T-helper 1 cell treated with Interleukin-12 subunit alpha and Interleukin-12 subunit beta and Interleukin-4 antibody, amounts not matched to agents 30 μg/mL and 1 μg/mL, for 36 hours (primary cell): ENCODE results near the gene DNHD1.

Source experiments
- H3K27ac Mint-ChIP-seq: one replicate; pipeline ENCODE4 v1.8.0; 2021; ENCODE audit warnings: mild to moderate bottlenecking, mixed read lengths
- H3K27me3 Mint-ChIP-seq: one replicate; pipeline ENCODE4 v1.8.0; 2021; ENCODE audit warnings: low read depth, mixed read lengths
- H3K36me3 Mint-ChIP-seq: one replicate; pipeline ENCODE4 v1.8.0; 2021; ENCODE audit warnings: low read depth, mixed read lengths
- H3K4me1 Mint-ChIP-seq: one replicate; pipeline ENCODE4 v1.8.0; 2021; ENCODE audit warnings: low read depth, mixed read lengths
- H3K4me3 Mint-ChIP-seq: one replicate; pipeline ENCODE4 v1.8.0; 2021; ENCODE audit warnings: mild to moderate bottlenecking, moderate library complexity, mixed read lengths
- H3K9me3 Mint-ChIP-seq: one replicate; pipeline ENCODE4 v1.8.0; 2021; ENCODE audit warnings: mixed read lengths

DNHD1 gene

DNA sequence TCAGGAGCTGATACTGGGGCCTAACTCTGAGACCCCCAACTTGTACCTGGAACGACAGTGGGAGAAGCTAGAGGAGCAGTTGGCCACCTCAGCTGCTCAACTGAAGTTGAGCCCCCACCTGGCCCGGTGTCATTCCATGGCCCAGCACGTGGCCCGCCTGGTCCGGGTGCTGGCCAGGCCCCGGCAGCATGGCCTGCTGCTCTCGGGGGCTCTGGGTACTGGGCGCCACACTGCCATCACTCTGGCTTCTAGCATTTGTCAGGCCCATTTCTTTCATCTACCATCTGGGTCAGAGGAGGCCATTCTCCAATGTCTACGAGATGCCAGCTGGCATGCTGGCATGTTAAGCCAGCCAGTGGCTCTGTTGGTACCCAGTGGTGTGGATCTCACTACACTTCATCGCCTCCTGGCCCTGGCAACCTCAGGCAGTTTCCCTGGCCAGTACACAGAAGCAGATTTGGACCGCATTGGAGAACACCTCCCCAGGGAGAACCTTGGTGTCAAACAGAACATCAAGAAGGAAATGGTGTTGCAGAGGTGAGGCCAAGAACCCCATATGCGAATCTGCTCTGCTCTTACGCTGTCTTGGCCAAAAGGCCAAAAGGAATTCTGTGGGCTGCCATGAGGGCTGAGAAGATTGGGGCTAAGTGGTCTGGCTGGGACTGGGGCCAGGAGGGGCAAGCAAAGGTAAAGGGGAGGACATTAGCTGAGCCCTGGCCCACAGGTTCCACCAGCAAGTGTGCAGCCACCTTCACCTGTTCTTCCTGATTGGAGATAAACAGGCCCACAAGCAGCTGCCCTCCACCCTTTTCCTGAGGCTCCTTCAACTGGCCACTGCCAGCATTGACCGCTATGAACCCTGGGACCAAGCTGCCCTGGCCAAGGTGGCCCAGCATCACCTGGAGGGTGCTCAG, 60.9 kb downstream of the DNHD1 start:
- H3K4me1 Mint-ChIP-seq, result no peaks in the 10 kb centered on the region
- peaks cover 2% of the 10 kb centered on the region for H3K36me3 Mint-ChIP-seq
- H3K27me3 Mint-ChIP-seq, result no peaks in the 10 kb centered on the region
- no peak overlapping the region for H3K4me3 Mint-ChIP-seq
- H3K9me3 Mint-ChIP-seq, result no peaks in the 10 kb centered on the region
- no peak overlapping the region for H3K27ac Mint-ChIP-seq

- Mint-ChIP-seq H3K4me1 (no peaks in the 10 kb centered on the region), H3K27me3 (no peaks in the 10 kb centered on the region), H3K27ac (no peak overlapping the region), H3K36me3 (peaks cover 3% of the 10 kb centered on the region), H3K9me3 (no peaks in the 10 kb centered on the region), H3K4me3 (no peak overlapping the region)
Observed at GRCh38 chr11:6559369-6559768, 62.3 kb downstream of the DNHD1 start.

- H3K27me3 Mint-ChIP-seq, result no peaks in the 10 kb centered on the region
- H3K27ac Mint-ChIP-seq, result no peak overlapping the region
Observed at GRCh38 chr11:6561288-6561687, 64.2 kb downstream of the DNHD1 start.

GRCh38 chr11:6563121-6563619, 66.1 kb downstream of the DNHD1 start:
- Mint-ChIP-seq H3K4me1 (no peaks in the 10 kb centered on the region), H3K4me3 (no peak overlapping the region), H3K36me3 (peaks cover 8% of the 10 kb centered on the region), H3K27me3 (no peaks in the 10 kb centered on the region), H3K9me3 (no peaks in the 10 kb centered on the region), H3K27ac (no peak overlapping the region)

More at GRCh38 chr11:6561288-6561687, 64.2 kb downstream of the DNHD1 start:
- Mint-ChIP-seq H3K4me3 (no peak overlapping the region), H3K36me3 (peaks cover 8% of the 10 kb centered on the region), H3K9me3 (no peaks in the 10 kb centered on the region), H3K4me1 (no peaks in the 10 kb centered on the region)

GRCh38 chr11:6563667-6564066, 66.6 kb downstream of the DNHD1 start:
- H3K27me3 Mint-ChIP-seq, result no peaks in the 10 kb centered on the region
- H3K36me3 Mint-ChIP-seq, result peaks cover 8% of the 10 kb centered on the region
- no peak overlapping the region for H3K27ac Mint-ChIP-seq
- no peaks in the 10 kb centered on the region for H3K9me3 Mint-ChIP-seq
- H3K4me3 Mint-ChIP-seq, result no peak overlapping the region
- H3K4me1 Mint-ChIP-seq, result no peaks in the 10 kb centered on the region

DNA sequence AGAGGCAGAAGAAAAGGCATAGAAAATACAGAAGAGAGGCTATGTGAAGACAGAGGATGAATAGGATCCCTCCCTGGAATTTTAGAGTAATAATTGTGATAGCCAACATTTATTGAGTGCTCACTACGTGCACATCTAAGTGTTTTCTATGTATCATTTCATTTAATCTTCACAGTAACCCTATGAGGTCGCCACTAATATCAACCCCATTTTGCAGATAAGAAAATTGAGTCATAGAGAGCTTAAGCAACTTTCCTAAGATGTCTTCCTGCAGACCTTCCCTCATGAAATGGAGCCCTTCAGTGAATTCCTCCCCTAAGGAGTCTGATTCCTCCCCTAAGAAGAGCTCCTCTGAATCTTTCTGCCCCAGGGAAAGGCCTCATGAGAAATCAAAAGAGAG, 68.2 kb downstream of the DNHD1 start:
- H3K4me3 Mint-ChIP-seq, result no peak overlapping the region

DNA sequence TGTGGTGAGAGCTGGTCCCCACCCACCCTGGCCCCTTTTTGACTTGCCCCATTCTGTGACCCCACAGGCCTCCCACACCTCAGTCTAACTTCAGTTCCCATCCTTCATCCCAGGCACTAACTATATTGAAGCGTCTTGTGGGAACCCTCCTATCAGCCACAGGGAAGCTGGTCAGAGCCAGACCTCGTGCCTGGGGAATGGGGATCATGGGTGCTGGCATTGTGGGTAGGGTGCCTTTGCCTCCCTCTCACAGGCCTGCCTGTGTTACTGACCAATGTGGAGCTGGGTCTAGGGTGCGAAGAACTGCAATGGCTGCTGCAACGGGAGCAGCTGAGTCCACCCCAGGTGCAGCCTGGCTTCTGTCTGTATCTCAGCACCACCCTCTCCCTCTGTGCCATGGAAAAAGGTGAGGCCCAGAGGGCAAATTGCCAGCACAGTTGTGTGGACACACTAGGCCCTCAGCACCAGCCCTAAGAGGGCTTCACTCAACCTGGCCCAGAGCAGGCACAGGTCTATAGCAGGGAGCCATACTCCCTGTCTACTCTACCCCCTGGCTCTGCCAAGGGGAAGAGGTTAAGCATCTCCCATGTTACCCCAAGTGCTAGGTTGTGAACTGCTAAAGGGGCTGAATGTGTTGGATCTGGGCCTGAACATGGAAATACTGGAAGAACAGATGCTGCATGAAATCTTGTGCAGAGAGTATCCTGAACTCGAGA, 69.1 kb downstream of the DNHD1 start:
- Mint-ChIP-seq H3K9me3 (no peaks in the 10 kb centered on the region), H3K4me3 (no peak overlapping the region), H3K36me3 (peaks cover 8% of the 10 kb centered on the region), H3K4me1 (no peaks in the 10 kb centered on the region), H3K27me3 (no peaks in the 10 kb centered on the region), H3K27ac (no peak overlapping the region)

More for the DNA sequence above, 68.2 kb downstream of the DNHD1 start:
- Mint-ChIP-seq H3K27ac (no peak overlapping the region), H3K36me3 (peaks cover 8% of the 10 kb centered on the region), H3K27me3 (no peaks in the 10 kb centered on the region), H3K4me1 (no peaks in the 10 kb centered on the region), H3K9me3 (no peaks in the 10 kb centered on the region)

- Mint-ChIP-seq H3K9me3 (no peaks in the 10 kb centered on the region), H3K4me1 (no peaks in the 10 kb centered on the region), H3K36me3 (peaks cover 13% of the 10 kb centered on the region), H3K27me3 (no peaks in the 10 kb centered on the region), H3K4me3 (no peak overlapping the region), H3K27ac (no peak overlapping the region)
Observed at GRCh38 chr11:6566704-6567370, 69.8 kb downstream of the DNHD1 start.

GRCh38 chr11:6567371-6567745, 70.3 kb downstream of the DNHD1 start:
- Mint-ChIP-seq H3K4me1 (no peaks in the 10 kb centered on the region), H3K27me3 (no peaks in the 10 kb centered on the region), H3K36me3 (peaks cover 12% of the 10 kb centered on the region), H3K27ac (no peak overlapping the region), H3K9me3 (no peaks in the 10 kb centered on the region), H3K4me3 (no peak overlapping the region)

- H3K9me3 Mint-ChIP-seq, result no peaks in the 10 kb centered on the region
- peaks cover 12% of the 10 kb centered on the region for H3K36me3 Mint-ChIP-seq
- no peaks in the 10 kb centered on the region for H3K4me1 Mint-ChIP-seq
- H3K27ac Mint-ChIP-seq, result no peak overlapping the region
- H3K4me3 Mint-ChIP-seq, result no peak overlapping the region
- no peaks in the 10 kb centered on the region for H3K27me3 Mint-ChIP-seq
Observed at GRCh38 chr11:6568191-6568918, 71.3 kb downstream of the DNHD1 start.

- peaks cover 10% of the 10 kb centered on the region for H3K36me3 Mint-ChIP-seq
- H3K27me3 Mint-ChIP-seq, result no peaks in the 10 kb centered on the region
- no peaks in the 10 kb centered on the region for H3K4me1 Mint-ChIP-seq
- H3K9me3 Mint-ChIP-seq, result no peaks in the 10 kb centered on the region
- H3K27ac Mint-ChIP-seq, result no peak overlapping the region
- H3K4me3 Mint-ChIP-seq, result no peak overlapping the region
Observed at GRCh38 chr11:6569706-6570105, 72.6 kb downstream of the DNHD1 start.

DNA sequence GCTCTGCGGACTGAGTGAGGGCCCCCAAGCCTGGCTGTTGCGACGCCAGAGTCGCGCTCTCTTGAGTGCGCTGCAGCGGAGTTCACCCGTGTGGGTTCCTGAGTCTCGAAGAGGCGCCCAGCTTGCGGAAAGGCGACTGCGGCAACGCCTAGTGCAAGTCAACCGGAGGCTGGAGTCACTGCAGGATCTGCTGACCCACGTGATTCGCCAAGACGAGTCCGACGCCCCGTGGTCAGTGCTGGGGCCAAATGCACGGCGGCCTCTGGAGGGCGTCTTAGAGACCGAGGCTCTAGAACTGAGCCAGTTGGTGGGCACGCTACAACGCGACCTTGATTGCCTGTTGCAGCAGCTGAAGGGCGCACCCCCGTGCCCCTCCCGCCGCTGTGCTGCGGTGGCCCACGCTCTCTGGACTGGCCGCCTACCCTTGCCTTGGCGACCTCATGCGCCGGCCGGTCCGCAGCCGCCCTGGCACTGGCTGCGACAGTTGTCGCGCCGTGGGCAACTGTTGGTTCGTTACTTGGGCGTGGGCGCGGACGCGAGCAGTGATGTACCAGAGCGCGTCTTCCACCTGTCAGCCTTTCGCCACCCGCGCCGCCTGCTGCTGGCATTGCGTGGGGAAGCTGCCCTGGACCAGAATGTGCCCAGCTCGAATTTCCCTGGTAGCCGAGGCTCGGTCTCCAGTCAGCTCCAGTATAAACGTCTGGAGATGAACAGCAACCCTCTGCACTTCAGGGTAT, 73.8 kb downstream of the DNHD1 start:
- Mint-ChIP-seq H3K27ac (no peak overlapping the region), H3K9me3 (no peaks in the 10 kb centered on the region), H3K36me3 (peaks cover 5% of the 10 kb centered on the region), H3K4me1 (no peaks in the 10 kb centered on the region), H3K4me3 (no peak overlapping the region), H3K27me3 (no peaks in the 10 kb centered on the region)

DNA sequence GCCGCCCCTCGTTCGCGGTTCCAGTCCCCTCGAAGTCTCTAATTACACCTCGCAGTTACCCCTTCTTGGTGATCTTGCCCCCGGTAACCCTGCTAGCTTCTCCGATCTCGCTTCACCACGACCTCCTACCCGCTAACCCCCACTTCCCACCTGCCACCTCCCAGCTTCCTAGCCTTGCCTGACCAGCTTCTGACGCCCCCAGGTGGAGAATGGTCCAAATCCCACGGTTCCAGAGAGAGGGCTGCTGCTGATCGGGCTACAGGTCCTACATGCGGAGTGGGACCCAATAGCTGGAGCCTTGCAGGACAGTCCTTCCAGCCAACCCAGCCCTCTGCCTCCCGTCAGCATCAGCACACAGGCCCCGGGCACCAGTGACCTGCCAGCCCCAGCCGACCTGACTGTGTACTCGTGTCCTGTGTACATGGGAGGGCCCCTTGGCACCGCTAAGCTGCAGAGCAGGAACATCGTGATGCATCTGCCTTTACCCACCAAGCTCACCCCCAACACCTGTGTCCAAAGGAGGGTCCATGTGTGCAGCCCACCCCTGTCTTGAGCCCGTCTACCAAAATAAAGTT, 74.4 kb downstream of the DNHD1 start:
- Mint-ChIP-seq H3K4me1 (no peaks in the 10 kb centered on the region), H3K36me3 (peaks cover 5% of the 10 kb centered on the region), H3K27me3 (no peaks in the 10 kb centered on the region), H3K27ac (no peak overlapping the region), H3K9me3 (no peaks in the 10 kb centered on the region), H3K4me3 (no peak overlapping the region)
